ENCODE results near the gene ZBTB20. TPM values are rescaled to one million over a fixed set of nuclear protein-coding genes. Genes with fewer than 3 reads are reported as not detected.

Gene ZBTB20
- total RNA-seq, 1 donor from 2014 or later = 66.4 TPM

DNA sequence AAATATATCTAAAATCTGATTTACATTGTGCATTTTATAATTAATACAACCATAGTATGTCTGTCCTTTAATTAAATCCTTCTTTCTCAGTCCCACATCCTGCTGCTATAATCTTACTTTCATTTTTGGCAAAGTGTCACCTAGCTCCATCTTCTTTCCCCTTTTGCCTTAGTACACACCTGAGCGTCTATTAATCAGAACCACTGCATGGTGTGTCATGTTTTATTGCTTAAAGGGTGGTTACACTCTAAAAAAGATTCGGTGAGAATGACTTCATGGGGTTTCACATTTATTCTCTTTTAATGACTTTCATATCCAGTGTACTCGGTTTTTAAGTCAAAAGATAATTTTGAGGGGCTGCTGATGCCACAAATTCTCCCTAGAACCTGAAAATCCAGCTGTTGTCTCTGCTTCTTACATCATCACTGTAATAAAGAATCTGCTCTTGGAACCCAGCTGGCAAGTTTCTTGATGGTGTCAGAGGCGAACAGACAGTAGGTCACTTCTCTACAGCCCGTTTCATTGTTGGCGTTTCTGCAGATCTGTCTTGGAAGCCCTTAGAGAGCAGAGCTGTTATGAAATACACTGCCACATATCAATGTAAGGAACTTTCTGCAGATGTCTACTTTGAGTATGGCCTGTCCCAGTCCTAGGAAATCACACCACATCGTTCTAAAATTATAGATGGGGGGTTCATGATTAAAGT is 753.6 kb downstream of the ZBTB20 start:
- DNase-seq (no peak), ATAC-seq (no peak)
- no peaks in the 10 kb centered on the region for H3K4me1 ChIP-seq
- H3K36me3 ChIP-seq = peaks cover 6% of the 10 kb centered on the region
- H3K27me3 ChIP-seq (ENCODE audit: low read depth) = no peaks in the 10 kb centered on the region
- no peaks in the 10 kb centered on the region for H3K9me3 ChIP-seq
- H3K27ac ChIP-seq = no peak overlapping the region
- no peak overlapping the region for H3K4me3 ChIP-seq
- intact Hi-C loops (cut with DNase I) = no loop called here
- TF ChIP-seq, protein P1, sequence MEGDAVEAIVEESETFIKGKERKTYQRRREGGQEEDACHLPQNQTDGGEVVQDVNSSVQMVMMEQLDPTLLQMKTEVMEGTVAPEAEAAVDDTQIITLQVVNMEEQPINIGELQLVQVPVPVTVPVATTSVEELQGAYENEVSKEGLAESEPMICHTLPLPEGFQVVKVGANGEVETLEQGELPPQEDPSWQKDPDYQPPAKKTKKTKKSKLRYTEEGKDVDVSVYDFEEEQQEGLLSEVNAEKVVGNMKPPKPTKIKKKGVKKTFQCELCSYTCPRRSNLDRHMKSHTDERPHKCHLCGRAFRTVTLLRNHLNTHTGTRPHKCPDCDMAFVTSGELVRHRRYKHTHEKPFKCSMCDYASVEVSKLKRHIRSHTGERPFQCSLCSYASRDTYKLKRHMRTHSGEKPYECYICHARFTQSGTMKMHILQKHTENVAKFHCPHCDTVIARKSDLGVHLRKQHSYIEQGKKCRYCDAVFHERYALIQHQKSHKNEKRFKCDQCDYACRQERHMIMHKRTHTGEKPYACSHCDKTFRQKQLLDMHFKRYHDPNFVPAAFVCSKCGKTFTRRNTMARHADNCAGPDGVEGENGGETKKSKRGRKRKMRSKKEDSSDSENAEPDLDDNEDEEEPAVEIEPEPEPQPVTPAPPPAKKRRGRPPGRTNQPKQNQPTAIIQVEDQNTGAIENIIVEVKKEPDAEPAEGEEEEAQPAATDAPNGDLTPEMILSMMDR (IDR thresholded peaks at IDR 0.05) = no peak

DNA sequence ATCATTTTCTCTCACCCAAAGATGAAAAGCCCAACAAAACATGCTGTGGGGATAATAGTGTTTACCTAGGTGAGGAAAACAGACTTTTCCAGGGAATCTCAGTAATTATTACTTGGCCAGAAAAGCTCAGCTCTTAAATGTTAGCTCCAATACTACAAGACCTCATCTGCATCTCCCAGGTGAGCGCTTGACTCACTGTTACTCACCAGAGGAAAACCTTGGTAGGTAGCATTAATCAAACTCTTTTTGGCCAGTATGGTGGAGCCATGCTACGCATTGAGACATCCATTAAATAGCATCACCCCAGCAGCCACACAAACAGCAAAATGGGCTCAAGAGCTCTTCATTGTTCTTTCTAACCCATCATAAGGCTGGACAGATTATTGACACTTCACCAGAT is 754.3 kb downstream of the ZBTB20 start:
- no peak for ATAC-seq
- Histone ChIP-seq H3K27me3 (ENCODE audit: low read depth) (no peaks in the 10 kb centered on the region), H3K4me3 (no peak overlapping the region), H3K9me3 (no peaks in the 10 kb centered on the region), H3K27ac (no peak overlapping the region), H3K4me1 (no peaks in the 10 kb centered on the region), H3K36me3 (peaks cover 13% of the 10 kb centered on the region)
- no peak for DNase-seq
- TF ChIP-seq, protein P1 (IDR thresholded peaks at IDR 0.05) = no peak
- intact Hi-C loops (cut with DNase I) = no loop called here

DNA sequence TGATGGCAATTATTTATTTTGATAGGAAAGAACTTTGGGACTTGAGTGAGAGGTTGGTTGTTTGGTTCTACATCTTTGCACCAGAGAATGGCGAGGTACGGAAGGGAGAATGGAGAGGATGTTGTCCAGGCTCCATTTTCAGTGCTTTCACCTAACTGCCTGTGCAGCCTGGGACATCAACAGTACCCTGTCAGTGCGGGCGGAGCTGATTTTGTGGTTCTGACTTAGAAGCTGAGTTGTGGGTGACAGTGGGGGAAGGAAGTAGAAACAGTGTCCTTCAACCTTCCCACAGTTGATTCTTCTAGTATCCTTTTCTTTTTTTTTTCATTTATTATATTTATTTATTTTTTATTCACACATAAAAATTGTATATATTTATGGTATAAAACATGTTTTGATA is 757.9 kb downstream of the ZBTB20 start:
- no peaks in the 10 kb centered on the region for H3K27me3 ChIP-seq (ENCODE audit: low read depth)
- H3K27ac ChIP-seq = no peak overlapping the region
- intact Hi-C loops (cut with DNase I) = loop anchor here (5.0 kb wide), 1 partner anchor 428 kb away; no protein-coding TSS in a partner anchor
- H3K9me3 ChIP-seq = no peaks in the 10 kb centered on the region
- no peak for DNase-seq
- H3K4me1 ChIP-seq = peaks cover 10% of the 10 kb centered on the region
- no peak overlapping the region for H3K4me3 ChIP-seq
- ATAC-seq = no peak
- TF ChIP-seq, protein P1 (IDR thresholded peaks at IDR 0.05) = no peak
- H3K36me3 ChIP-seq = peaks cover 22% of the 10 kb centered on the region

DNA sequence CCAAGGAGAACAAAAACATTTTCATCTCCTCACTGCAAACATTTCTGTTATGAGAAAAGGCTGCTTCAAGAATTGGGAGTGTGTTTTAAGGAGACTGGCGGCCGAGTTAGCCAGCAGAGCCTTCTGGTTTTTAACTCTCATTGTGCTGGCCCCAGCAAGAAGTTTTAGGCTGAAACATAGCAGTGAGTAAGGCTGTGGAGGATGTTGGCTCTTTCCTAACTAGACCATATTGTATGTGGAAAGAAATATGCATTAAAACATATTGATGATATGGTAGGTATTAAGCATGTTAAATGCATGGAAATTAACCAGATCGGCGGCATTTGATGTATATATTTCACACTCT is 762.6 kb downstream of the ZBTB20 start:
- peaks cover 16% of the 10 kb centered on the region for H3K4me1 ChIP-seq
- H3K36me3 ChIP-seq = peaks cover 27% of the 10 kb centered on the region
- ATAC-seq (peak in 1 of 2 donors; percentile 52), DNase-seq (no peak)
- H3K27me3 ChIP-seq (ENCODE audit: low read depth) = no peaks in the 10 kb centered on the region
- H3K9me3 ChIP-seq = no peaks in the 10 kb centered on the region
- H3K4me3 ChIP-seq = peak overlapping the region; percentile 43
- peak overlapping the region; percentile 71 for H3K27ac ChIP-seq
- intact Hi-C loops (cut with DNase I) = no loop called here
- TF ChIP-seq, protein P1 (IDR thresholded peaks at IDR 0.05) = no peak

DNA sequence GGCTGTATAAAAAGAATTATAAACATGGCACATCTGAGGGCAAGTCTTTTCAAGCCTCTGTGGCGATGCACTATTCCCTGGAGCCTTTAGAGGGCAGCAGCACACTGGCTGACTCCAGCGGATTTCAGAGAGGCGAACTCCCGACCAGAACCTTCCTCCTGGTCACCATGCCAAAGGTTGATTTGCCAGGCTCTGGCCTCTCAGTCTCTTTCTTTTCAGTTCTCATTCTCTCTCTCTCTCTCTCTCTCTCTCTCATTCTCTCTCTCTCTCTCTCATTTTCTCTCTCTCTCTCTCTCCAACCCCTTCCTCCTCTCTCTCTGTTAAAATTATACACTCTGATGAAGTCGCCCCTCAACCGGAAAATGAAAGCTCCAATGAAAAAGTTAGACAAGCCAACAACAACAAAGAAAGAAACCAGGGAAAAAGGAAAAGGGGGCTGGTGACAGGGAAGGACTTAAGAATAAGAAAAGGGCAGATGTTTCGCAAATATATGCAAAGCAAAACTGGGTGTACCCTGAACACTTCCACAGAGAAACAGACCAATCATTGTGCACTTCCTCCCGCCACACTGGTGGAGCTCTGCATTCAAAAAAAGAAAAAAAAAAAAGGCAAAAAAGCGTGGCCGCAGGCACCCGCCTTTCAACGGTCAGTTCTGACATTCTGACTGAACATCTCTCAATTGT is 763.1 kb downstream of the ZBTB20 start:
- peak overlapping the region; percentile 43 for H3K4me3 ChIP-seq
- intact Hi-C loops (cut with DNase I) = no loop called here
- H3K9me3 ChIP-seq = no peaks in the 10 kb centered on the region
- H3K36me3 ChIP-seq = peaks cover 25% of the 10 kb centered on the region
- DNase-seq = peak; percentile 75
- H3K4me1 ChIP-seq = peaks cover 16% of the 10 kb centered on the region
- H3K27ac ChIP-seq = peak overlapping the region; percentile 71
- TF ChIP-seq, protein P1 (IDR thresholded peaks at IDR 0.05) = peak; percentile 91
- H3K27me3 ChIP-seq (ENCODE audit: low read depth) = no peaks in the 10 kb centered on the region
- ATAC-seq = peak; percentile 96 to 98
